Neural cell (in vitro differentiated cells): ENCODE measurements around the gene UGT2B7. TPM values are rescaled to one million over a fixed set of nuclear protein-coding genes. Genes with fewer than 3 reads are reported as not detected.

Source experiments
- H2AFZ ChIP-seq: fragments of 200-600, 300-800 bp; sonication (generic), shearing (Covaris generic); 2 replicates; pipeline ENCODE4 v1.6.0; 2014; ENCODE audit warnings: low read depth, mild to moderate bottlenecking, antibody characterized with exemption, low read length, moderate library complexity
- H3F3A ChIP-seq: fragments of 200-600 bp; shearing (Covaris generic); 2 replicates; pipeline ENCODE4 v1.6.1; 2016; ENCODE audit warnings: mild to moderate bottlenecking, moderate library complexity, mixed read lengths, antibody characterized with exemption, low read length; ENCODE audit not compliant: insufficient read depth, poor library complexity, severe bottlenecking
- H3K27ac ChIP-seq: fragments of 200-600, 300-800 bp; sonication (generic), shearing (Covaris generic); 2 replicates; pipeline ENCODE4 v1.5.1; 2014; ENCODE audit warnings: mild to moderate bottlenecking, low read length, moderate library complexity
- H3K27me3 ChIP-seq: fragments of 300-800, 200-600 bp; sonication (generic), shearing (Covaris generic); 2 replicates; pipeline ENCODE4 v1.6.0; 2014; ENCODE audit warnings: mild to moderate bottlenecking, low read depth, low read length, moderate library complexity; ENCODE audit not compliant: insufficient read depth
- H3K36me3 ChIP-seq: fragments of 300-800, 200-600 bp; sonication (generic), shearing (Covaris generic); 2 replicates; pipeline ENCODE4 v1.5.1; 2014; ENCODE audit warnings: mild to moderate bottlenecking, antibody characterized with exemption, low read length, moderate library complexity; ENCODE audit not compliant: insufficient read depth
- H3K4me2 ChIP-seq: fragments of 300-800, 200-600 bp; sonication (generic), shearing (Covaris generic); 2 replicates; pipeline ENCODE4 v1.6.0; 2014; ENCODE audit warnings: mild to moderate bottlenecking, low read length
- H3K4me3 ChIP-seq: fragments of 300-800, 200-600 bp; sonication (generic), shearing (Covaris generic); 2 replicates; pipeline ENCODE4 v1.5.1; 2014; ENCODE audit warnings: mild to moderate bottlenecking, low read length, moderate library complexity
- H3K79me2 ChIP-seq: fragments of 200-600 bp; shearing (Covaris generic); replicated peaks from 2 replicates; pipeline ENCODE4 v1.6.0; 2014; ENCODE audit warnings: mild to moderate bottlenecking, low read length, moderate library complexity; ENCODE audit not compliant: insufficient read depth
- H3K9ac ChIP-seq: fragments of 300-800, 200-600 bp; sonication (generic), shearing (Covaris generic); 2 replicates; pipeline ENCODE4 v1.6.1; 2016; ENCODE audit warnings: mild to moderate bottlenecking, low read length, mixed read lengths
- H3K9me2 ChIP-seq: fragments of 200-600 bp; shearing (Covaris generic); 2 replicates; pipeline ENCODE4 v1.6.1; 2016; ENCODE audit warnings: mild to moderate bottlenecking, low read length, mixed read lengths; ENCODE audit not compliant: insufficient read depth
- H3K9me3 ChIP-seq: fragments of 200-600, 300-800 bp; sonication (generic), shearing (Covaris generic); 2 replicates; pipeline ENCODE4 v1.6.1; 2016; ENCODE audit warnings: mild to moderate bottlenecking, mixed run types, low read length, moderate library complexity, mixed read lengths
- H4K20me1 ChIP-seq: fragments of 200-600 bp; shearing (Covaris generic); 2 replicates; pipeline ENCODE4 v1.6.1; 2016; ENCODE audit warnings: mild to moderate bottlenecking, mixed run types; ENCODE audit not compliant: insufficient read depth
- CTCF ChIP-seq: fragments of 450-650 bp; IDR thresholded peaks from 2 replicates; pipeline ENCODE4 v1.5.1; 2014; ENCODE audit warnings: antibody characterized with exemption, mild to moderate bottlenecking, moderate library complexity; ENCODE audit not compliant: poor library complexity, severe bottlenecking
- EP300 ChIP-seq: fragments of 450-650 bp; conservative IDR thresholded peaks from 2 replicates; pipeline ENCODE4 v1.6.1; 2014; ENCODE audit warnings: antibody characterized with exemption, mild to moderate bottlenecking, moderate library complexity; ENCODE audit not compliant: poor library complexity, severe bottlenecking
- EZH2 ChIP-seq: fragments of 200-600, 300-800 bp; shearing (Covaris generic), sonication (generic); IDR thresholded peaks from 2 replicates; pipeline ENCODE4 v1.6.1; 2014; ENCODE audit warnings: antibody characterized with exemption, low read length, borderline replicate concordance, mild to moderate bottlenecking; ENCODE audit not compliant: insufficient read depth, poor library complexity, severe bottlenecking
- MXI1 ChIP-seq: fragments of 450-650 bp; conservative IDR thresholded peaks from 2 replicates; pipeline ENCODE4 v1.6.1; 2014; ENCODE audit warnings: antibody characterized with exemption, mild to moderate bottlenecking; ENCODE audit not compliant: poor library complexity, severe bottlenecking
- POLR2AphosphoS5 ChIP-seq: IDR thresholded peaks from 2 replicates; pipeline ENCODE4 v1.6.1; 2012
- RAD21 ChIP-seq: fragments of 450-650 bp; conservative IDR thresholded peaks from 2 replicates; pipeline ENCODE4 v1.6.1; 2014; ENCODE audit warnings: antibody characterized with exemption, mild to moderate bottlenecking, moderate library complexity
- REST ChIP-seq: IDR thresholded peaks from 2 replicates; pipeline ENCODE4 v1.6.1; 2012; ENCODE audit warnings: borderline replicate concordance
- SMC3 ChIP-seq: fragments of 450-650 bp; conservative IDR thresholded peaks from 2 replicates; pipeline ENCODE4 v1.6.1; 2014; ENCODE audit warnings: antibody characterized with exemption, mild to moderate bottlenecking, moderate library complexity; ENCODE audit not compliant: poor library complexity
- TAF1 ChIP-seq: IDR thresholded peaks from 2 replicates; pipeline ENCODE4 v1.6.1; 2012; ENCODE audit warnings: low read depth
- polyA plus RNA-seq: library from polyadenylated mRNA; depleted of rRNA; stranded (reverse); fragments of >200 nt; gene quantifications from 2 replicates; pipeline ENCODE4 v1.2.3, GENCODE V29; 2014

The UGT2B7 gene
- polyA plus RNA-seq, 1 donor from 2014 or later = not detected

GRCh38 chr4:69133993-69134392 is 37.7 kb downstream of the UGT2B7 start:
- Histone ChIP-seq H3K9ac (no peak overlapping the region), H3K9me3 (no peaks in the 10 kb centered on the region), H3F3A (no peaks in the 10 kb centered on the region), H3K79me2 (no peaks in the 10 kb centered on the region), H3K4me3 (no peak overlapping the region), H3K27me3 (no peaks in the 10 kb centered on the region), H3K36me3 (no peaks in the 10 kb centered on the region), H3K4me2 (no peak overlapping the region), H2AFZ (no peak overlapping the region), H3K9me2 (no peaks in the 10 kb centered on the region), H3K27ac (no peak overlapping the region), H4K20me1 (no peaks in the 10 kb centered on the region)
- no peak for TF ChIP-seq POLR2AphosphoS5
- TF ChIP-seq SMC3 = no peak
- TF ChIP-seq TAF1 = no peak
- no peak for TF ChIP-seq MXI1
- no peak for TF ChIP-seq EZH2
- no peak for TF ChIP-seq REST
- TF ChIP-seq EP300 = no peak
- TF ChIP-seq CTCF = no peak
- TF ChIP-seq RAD21 = no peak

- Histone ChIP-seq H3F3A (no peaks in the 10 kb centered on the region), H3K9ac (no peak overlapping the region), H3K4me2 (no peak overlapping the region), H3K27me3 (no peaks in the 10 kb centered on the region), H2AFZ (no peak overlapping the region), H3K79me2 (no peaks in the 10 kb centered on the region), H4K20me1 (no peaks in the 10 kb centered on the region), H3K9me3 (no peaks in the 10 kb centered on the region), H3K4me3 (no peak overlapping the region), H3K9me2 (no peaks in the 10 kb centered on the region), H3K27ac (no peak overlapping the region), H3K36me3 (no peaks in the 10 kb centered on the region)
- TF ChIP-seq REST (no peak), CTCF (no peak)
Observed at GRCh38 chr4:69134471-69134870, 38.2 kb downstream of the UGT2B7 start.
